Muscle of arm (tissue), 12 donors: Measurements from ENCODE around the gene XYLT1. TPM values are rescaled to one million over a fixed set of nuclear protein-coding genes. Genes with fewer than 3 reads are reported as not detected.
A peak's percentile ranks its signal among the peaks of the same experiment; 100 is the strongest.

ENCODE experiments used
- DNase-seq: peaks from one replicate; pipeline ENCODE4 v3.0.0-alpha.2; 2013
- polyA plus RNA-seq, 12 donors: library from polyadenylated mRNA; unstranded; fragments of 120-200 nt; gene quantifications; one replicate each; pipeline ENCODE4 v1.2.1, GENCODE V29; 2013; ENCODE audit not compliant: insufficient read length in 12 of 12

The XYLT1 gene
- polyA plus RNA-seq, 12 donors: 4.7 to 11.0 (median 6.3) TPM; not detected in 1

DNA sequence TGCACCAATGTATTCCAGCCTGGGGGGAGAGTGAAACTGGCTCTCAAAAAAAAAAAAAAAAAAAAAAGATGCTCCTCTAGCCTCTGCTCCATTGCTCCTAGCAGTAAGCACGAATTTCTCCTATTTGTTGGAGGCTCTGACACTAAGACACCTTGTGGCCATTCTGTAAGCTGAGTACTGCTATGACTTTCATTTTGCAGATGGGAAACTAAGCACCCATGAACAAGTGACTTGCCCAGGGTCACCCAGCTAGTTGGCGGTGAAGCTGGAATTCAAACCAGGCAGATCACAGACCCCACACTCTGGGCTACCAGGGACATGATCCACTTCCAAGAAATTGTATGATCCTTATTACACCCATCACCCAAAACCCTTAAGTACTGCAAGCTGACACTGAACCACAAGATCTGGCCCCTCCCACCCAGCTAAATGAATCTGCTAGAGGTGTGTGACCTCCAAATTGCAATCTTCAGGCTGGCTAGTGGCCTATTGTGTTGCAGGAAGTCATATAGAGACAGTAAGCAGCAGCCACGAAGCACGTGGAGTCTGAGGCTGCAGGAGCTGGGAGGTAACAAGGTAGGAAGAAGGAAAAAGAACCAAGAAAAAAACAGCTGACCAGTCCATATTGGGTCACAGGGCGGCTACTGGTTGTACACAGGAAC lies 209.4 kb downstream of the XYLT1 start:
- no peak for DNase-seq

DNA sequence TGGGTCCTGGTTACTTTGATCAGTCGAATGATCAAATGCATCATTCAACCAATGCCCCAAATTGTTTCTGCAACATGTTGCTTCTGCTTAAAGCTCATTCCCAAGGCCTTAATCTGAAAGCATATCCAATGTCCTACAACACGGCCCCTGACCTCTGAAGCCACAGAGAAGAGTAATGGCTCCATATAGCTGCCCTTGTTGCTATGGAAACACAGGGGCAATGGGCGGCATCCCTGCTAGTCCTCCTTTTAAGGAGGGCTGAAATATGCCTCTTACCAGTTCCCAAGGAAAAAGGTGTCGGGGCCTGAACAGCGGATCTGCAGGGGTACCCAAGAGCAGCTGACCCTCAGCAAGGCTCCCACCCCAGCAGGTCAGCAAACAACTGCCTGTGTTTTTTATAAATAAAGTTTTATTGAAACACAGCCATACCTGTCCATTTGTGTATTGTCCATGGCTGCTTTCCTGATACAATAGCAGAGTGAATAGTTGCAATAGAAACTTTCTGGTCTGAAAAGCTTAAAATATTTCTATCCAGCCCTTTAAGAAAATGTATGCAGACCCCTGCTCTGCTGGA lies 210.4 kb downstream of the XYLT1 start:
- no peak for DNase-seq

DNA sequence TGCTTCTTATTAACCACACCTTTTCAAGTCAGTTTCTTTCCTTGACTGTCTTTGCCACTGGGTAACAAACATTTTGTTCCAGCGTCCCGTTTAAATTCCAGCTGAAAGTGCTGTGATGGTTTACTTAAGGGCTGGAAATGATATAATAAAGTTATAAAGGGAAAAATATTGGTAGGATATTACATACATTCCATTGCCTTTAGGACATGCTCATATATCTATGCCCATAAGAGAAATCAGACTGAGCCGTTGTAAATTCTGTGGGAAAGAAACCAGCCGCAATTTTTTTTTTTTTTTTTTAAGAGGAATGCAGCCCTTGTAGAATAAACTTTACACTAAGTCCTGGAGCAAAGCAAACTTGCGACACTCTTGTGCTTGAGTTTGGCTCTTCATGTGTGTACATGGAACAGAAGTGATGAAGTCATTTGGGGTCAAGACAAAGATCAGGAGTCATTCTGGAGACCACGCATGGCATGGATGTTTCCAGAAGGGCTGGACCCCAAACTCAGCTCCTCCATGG lies 210.9 kb downstream of the XYLT1 start:
- no peak for DNase-seq

DNA sequence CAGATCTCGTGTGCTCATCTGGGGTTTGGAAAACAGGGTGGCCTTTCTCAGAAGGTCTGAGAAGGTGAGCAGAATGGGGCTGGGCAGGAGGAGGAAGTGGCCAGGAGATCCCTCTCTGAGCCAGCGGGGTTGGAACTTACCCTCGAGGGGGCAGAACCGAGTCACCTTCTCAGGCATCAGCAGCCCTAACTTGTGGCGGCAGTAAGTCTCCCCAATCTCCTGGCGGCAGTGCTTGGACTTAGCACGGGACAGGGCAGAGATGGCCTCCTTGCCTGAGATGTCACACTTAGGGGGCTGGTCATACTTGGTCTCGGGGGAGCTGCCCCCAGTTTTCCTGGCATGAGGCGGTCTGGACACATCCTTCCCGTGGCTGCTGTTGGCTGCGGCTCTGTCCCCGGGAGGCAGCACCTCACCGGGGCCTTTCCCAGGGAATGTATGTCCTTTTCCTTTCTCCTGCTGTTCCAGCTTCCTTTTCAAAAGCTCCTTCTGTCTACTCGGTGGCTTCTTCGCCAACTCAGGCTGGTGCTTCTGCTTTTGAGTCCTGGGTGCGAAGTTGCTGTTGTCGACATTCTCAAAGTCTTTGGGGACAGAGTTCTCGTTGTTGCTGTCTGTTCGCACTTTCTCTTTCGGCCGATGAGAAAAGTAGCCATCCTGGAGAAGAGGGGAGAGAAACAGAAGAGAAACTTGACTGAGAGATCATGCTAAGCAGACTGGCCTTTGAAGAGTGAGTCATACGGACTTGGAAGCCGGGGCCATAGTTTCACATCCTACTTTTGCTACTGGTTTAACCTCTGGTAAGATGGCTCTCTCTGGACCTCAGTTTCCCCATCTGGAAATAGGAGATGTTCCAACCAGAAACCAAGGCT lies 211.7 kb downstream of the XYLT1 start:
- DNase-seq: no peak

DNA sequence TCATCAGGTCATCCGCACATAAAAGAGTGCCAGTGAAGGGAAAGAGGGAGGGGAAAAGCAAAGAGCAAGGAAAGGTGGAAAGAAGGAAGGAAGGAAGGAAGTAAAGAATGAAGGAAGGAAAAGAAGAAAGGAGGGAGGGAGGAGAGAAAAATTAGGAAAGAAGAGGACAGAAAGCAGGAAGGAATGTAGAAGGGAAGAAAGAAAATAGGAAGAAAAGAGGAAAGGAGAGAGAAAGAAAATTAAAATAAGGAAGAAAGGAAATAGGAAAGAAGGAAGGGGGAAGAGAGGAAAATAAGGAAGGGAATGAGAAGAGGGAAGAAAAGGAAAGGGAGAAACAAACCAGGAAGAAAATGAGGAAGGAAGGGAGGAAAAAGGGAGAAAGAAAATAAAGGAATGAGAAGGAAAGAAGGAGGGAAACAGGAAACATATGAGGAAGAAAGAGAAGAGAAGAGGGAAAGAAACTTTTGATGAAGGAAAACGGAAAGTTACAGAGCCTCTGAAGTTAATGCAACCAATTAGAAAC lies 212.6 kb downstream of the XYLT1 start:
- no peak for DNase-seq

DNA sequence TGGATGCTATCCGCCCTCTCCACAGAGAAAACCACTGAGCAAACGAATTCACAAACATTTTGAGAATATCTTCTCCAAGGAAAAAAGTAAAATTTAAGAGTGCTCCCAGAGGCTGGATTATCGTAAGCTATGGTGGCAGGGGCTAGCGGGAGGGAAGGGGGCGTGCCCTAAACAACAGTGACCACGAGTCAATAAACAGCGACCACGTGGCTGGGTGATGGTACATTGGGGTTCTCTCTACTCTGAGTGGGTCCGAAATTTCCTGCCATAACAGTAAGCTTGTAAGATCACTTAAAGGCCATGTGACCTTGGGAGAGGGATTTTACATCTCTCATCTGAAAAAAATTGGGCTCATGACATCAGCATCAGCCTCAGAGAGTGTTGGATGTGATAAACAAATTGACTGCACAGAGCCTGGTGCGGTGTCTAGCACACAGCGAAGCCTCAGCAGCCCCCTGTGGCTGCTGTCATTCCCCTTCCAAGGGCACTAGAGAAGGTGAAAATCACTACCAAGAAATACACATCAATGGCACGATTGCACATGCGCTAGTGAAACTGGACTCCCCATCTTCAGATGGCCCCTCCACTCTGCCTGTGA lies 213.2 kb downstream of the XYLT1 start:
- DNase-seq: no peak

DNA sequence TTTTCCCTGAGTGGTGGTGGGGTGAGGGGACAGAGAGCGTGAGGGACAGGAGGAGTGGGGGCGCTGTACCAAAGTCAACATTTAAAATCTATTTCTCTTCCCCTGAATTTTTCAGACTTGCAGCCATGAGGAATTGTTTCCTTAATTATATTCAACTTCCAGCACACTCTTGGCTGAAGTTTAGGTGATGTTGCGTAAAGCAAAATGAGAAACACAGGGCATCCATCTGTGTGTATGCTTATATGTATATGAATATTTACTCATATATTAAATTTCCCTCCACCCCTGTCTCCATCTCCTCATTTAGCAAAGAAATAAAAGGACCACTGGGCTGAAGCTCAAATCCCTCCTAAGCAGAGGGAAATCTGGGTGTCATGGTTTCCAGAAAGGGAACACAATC lies 218.1 kb downstream of the XYLT1 start:
- DNase-seq: peak; percentile 31

DNA sequence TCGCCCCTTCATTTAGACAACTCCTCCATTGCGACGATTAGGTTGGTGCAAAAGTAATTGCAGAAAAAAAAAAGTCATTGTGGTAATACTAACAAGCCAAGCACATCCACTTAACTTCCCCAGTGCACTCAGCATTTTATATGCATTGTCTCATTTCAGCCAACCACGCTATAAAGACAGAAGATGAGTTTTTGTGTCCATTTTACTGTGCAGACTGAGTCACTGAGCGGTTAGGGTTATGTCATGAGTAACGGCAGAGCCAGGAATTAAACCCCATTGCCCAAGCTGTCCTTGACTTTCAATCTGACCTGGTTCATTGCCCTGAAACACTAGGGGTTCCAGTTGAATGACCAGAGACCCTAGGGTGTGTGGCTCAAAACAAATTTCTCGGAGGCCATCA lies 218.7 kb downstream of the XYLT1 start:
- DNase-seq: no peak

DNA sequence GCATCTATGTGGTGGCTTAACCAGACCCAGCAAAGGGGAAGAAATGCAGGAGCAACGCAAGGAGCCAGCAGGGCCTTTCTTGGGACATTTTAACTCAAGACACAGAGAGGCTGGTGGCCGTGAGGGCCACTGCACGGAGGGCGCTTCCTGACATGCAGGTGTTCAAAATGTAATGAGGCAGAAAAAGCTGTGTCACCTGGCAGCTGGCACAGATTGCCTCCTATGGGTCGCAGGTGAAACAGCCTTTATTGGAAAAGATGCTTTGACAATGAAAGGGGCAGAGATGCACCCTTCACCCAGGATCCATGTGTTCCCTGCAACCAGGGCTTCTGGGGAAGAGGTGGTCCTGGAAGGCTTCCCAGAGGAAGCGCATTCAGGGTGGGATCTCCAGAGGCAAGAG lies 219.3 kb downstream of the XYLT1 start:
- DNase-seq: no peak

DNA sequence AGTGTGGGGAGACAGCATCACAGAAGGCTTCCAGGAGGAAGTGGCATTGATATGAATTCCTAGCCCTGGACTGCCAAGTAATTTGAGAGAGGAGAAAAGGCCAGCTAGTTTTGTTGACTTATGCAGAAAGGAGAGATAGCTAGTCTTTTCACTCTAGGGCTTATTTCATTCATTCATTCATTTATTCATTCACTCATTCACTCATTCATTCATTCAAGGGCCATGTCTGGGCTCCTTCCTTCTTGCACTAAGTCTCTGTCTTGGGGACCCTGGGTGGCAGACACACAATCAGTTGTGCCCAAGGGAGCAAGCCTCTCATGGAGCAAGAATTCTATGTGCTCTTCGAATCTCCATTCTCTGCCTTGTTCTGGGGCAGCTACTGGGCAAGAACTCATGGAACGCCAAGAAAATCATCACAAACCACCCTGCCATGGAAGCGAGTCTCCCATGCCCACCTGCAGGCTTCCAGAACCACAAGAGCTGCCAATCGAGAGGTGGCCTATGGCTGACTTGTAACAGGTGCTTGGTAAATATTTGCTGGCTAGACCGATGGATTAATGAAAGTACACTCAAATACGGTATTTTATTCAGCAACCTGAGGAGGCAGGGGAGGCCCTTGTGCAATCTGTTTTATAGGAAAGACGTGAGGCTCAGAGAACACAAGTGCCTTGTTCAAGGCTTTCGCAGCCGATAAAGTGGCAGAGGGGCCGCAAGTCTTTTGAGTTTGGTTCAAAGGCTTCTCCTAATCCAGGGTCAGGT lies 223.6 kb downstream of the XYLT1 start:
- DNase-seq: no peak

DNA sequence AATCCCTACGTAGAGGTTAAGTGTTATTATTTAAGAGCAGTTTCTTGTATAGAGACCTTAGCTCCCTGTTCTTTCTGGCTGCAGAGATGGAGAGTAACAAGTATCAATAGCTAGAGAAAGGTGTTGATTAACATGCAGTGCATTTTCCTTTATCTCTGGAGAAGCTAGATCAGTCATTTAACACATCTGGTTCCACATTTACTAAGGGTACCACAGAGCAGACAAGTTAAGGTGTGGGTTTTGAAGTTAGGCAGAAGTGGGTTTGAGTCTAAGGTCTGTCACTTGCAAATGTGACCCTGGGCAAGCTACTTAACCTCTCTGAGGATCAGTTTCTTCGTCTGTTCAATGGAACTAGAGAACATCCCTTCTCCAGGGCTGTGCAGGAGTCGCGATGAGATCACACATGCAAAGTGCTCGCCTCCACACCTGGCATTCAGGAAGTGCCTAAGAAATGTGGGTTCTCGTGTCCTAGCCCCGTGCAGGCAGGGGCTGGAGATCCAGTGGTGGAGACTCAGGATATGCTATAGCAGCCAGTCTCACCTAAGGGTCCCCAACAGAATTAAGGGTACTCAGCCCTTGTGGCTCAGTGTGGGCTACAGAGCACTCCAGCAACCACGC lies 224.4 kb downstream of the XYLT1 start:
- DNase-seq: no peak

DNA sequence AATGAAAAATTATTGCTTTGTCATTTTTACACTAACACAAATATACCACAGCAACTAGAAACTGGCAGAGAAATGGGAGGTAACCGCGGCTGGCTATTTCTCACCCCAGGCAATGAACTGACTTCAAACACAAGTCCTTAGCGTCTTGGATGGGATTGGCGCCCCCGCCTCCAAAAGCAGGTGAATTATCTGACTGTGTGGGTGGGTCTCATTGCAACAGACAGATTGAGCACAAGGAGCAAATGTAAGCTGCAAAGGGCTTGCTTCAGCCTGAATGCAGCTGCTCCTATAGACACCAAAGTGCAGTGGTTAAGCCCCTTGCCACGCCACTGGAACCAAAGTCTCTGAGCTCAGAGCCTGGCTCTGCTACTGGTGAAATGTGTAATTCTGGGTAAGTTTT lies 225.0 kb downstream of the XYLT1 start:
- DNase-seq: no peak

DNA sequence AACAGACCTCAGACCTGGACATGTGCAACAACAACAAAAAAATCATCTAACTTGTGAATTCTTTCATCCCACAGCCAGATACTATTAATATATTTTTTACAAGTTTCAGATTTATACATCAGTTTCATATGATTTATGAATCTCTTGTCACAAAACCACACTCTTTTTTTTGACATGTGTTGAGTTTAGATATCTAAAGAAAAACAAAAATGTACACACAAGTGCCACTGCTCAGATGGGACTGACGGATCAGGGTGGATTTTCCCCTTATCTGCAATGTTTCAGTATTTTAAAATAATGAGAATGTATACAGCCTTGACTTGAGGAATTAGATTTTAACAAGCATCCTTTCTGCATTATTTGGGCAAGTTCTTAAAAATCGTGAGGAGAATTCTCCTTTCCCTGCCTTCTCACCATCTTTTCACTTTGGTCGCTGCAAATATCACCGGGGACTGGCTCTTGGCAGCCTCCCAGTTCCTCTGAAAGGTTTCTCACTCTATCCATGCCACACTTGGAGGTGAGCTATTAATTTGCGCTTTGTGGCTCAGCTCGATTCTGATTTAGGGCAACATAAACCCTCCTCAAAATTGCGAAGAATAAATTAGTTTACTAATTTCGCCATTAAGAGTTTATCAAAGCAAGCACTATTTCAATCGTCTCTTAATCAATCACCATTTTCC lies 225.7 kb downstream of the XYLT1 start:
- DNase-seq: no peak

DNA sequence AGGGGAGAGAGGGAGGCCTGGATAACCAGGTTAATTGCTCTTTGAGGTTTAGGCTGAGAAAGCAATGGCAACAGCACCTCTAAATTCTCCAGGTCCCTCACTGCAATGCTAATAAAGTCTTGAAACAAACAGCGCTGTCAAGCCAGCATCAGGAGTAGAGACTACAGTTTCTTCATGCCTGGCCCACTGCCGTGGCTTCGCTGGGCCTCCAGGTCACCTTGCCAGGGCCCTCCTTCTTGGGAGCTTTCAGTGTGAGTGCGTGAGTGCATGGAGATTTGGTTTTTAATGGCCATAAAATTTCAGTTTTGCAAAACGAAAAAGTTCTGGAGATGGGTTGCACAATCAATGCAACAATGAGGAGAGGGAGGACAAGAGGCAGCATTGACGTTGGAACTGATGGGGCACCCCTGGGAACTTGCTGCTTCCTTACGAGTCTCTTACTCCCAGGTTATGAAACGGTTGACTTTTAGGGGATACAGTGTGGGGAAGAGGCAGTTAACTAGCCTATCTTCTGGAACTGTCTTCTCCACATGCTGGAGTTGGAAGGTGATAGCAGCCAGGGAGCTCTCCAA lies 229.4 kb downstream of the XYLT1 start:
- DNase-seq: no peak

DNA sequence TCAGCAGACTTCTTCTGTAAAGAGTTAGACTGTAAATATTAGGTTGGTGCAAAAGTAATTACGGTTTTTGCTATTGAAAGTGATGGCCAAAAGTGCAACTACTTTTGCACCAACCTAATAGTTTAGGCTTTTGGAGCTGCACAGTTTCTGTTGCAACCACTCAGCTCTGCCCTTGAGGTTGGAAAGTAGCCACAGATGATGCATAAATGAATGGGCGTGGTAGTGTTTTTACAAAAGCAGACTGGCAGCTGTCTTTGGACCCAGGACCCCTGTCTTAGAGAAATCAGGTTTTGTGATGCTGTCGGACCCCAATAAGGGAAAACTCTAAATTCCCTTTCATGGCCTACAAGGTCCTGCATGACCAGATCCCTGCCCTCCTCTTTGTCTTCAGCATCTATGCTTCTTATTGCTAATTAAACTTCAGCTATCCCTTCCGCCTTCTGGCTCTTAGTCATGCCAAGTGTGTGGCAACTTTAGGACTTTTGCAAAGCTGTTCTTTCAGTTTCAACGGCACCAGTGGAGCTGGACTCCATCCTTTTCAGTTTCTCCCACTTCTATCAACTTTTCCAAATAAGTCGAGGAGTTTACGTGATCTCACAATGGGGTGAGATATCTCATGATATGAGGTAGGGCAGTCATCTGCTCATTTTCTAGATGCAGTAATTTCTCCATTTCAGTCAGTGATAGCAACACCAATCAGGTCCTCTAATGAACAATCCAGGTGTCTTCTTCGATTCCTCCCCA lies 232.3 kb downstream of the XYLT1 start:
- DNase-seq: no peak

DNA sequence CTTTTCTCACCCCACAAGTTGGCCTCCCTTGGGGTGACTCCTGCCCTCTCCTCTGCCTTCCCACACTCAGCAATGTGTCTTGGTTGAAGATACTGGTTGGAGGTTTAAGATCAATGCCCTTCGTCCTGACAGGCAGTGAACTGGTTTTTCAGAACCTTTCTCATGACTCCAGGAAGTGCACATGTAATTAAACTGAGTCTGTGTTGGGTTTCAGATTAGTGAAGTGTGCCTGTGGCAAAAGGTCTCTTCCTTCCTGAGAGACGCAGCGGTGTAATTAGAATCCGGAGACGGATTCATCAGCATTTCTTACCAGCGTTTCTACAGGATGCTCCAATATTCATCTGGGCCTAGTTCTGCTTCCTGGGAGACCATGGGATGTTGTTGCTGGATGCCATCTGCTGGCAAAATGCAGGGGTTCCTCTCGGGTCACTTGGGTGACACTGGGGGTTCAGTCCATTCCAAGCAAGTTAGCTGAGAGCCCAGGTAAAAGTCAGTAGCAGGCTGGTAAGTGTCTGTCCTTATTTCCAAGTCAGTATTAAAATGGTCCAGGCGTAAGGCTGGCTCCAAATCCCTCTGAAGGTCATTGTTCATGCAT lies 233.3 kb downstream of the XYLT1 start:
- no peak for DNase-seq

DNA sequence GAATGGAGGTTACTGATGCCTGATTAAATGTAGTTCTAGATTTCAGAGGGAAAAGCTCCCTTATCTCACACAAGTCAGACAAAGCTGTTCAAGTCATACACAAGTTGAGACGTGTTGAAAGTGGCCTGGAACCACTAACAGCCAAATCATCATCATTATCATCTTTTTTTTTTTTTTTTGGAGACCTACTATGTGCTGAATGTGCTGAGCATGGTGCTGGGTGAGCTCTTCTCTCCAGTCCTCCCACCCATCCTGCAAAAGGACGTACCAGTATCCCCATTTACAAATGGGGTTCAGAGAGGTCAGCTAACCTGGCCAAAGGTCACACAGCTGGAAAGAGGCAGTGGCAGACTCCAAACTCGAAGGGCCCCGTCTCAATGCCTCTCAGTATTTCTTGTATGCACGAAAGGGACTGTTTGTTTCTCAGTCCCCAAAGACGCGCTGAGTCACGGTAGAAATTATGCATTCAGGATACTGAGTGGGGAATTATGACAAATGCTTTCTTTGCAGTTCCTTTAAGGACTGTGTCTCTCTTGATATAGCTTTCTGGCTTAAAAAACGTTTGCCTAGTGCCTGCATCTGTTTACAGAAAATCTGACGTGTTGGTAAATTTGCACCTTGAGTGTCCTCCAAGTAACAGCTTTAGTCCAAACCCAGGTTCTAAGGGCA lies 235.5 kb downstream of the XYLT1 start:
- no peak for DNase-seq

DNA sequence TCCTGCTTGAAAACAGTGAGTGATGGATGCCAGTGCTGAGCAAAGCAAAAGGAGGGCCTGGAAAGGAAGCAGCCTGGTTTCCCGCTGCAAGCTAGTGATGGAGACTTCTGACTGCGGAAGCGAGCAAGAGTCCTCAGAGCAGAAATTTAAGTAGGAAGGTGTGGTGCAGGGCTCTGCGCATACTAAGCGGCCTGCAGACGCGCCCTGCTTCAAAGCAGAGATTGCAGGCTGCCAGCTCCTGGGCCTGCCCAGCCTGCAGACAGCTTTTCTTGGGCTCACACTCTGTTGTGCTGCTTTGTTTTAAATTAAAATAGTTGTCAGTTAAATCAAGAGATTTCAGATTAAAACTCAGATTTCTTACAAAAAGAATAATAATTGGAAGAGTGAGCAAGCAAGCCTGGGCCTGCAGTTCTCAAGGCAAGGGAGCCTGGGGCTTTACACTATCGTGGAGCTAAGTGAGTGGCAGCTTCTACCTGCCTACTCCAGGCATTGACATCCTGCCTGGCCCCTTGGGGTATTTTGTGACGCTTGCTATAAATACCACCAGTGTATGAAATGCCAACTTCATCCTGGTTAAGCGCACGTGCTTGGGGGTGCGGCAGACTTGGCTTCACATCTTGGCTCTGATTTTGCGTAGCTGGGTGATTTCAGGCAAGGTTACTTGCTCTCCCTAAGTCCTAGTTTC lies 237.3 kb downstream of the XYLT1 start:
- DNase-seq: no peak
